Measurements from ENCODE around the gene RHOBTB3. TPM values are rescaled to one million over a fixed set of nuclear protein-coding genes. Genes with fewer than 3 reads are reported as not detected.

Gene RHOBTB3
- total RNA-seq, 1 donor = 82.2 TPM

DNA sequence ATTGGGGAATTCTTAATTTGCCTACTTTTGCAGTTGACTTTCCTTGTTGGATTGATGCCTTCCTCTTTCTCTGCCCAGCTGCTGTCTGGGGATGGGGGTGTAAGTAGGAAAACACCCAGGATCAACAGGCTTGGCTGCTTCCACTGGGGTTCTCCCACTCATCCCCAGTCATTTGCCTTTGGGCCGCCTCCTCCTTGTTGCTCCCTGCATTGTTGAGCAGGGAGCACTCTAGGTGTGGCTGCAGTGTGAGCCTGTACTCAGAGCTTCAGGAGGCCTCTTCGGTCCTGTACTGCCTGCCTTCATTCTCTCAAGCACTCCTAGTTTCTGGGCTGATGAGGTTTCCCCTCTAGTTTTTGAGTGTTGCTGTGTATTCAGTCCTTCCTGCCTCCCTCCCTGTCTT is 12.1 kb downstream of the RHOBTB3 start:
- no peak overlapping the region for H3K4me3 ChIP-seq (ENCODE audit: low read depth, low read length)
- DNase-seq (ENCODE audit: low read depth) = no peak
- TF ChIP-seq CTCF (IDR thresholded peaks at IDR 0.05; ENCODE audit: insufficient read depth, low read length) = no peak

GRCh38 chr5:95743877-95744276 is 12.7 kb downstream of the RHOBTB3 start:
- DNase-seq (ENCODE audit: low read depth) = no peak
- no peak for TF ChIP-seq CTCF (IDR thresholded peaks at IDR 0.05; ENCODE audit: insufficient read depth, low read length)
- no peak overlapping the region for H3K4me3 ChIP-seq (ENCODE audit: low read depth, low read length)

GRCh38 chr5:95746194-95746593 is 15.1 kb downstream of the RHOBTB3 start:
- TF ChIP-seq CTCF (IDR thresholded peaks at IDR 0.05; ENCODE audit: insufficient read depth, low read length) = no peak
- H3K4me3 ChIP-seq (ENCODE audit: low read depth, low read length) = no peak overlapping the region
- DNase-seq (ENCODE audit: low read depth) = no peak

DNA sequence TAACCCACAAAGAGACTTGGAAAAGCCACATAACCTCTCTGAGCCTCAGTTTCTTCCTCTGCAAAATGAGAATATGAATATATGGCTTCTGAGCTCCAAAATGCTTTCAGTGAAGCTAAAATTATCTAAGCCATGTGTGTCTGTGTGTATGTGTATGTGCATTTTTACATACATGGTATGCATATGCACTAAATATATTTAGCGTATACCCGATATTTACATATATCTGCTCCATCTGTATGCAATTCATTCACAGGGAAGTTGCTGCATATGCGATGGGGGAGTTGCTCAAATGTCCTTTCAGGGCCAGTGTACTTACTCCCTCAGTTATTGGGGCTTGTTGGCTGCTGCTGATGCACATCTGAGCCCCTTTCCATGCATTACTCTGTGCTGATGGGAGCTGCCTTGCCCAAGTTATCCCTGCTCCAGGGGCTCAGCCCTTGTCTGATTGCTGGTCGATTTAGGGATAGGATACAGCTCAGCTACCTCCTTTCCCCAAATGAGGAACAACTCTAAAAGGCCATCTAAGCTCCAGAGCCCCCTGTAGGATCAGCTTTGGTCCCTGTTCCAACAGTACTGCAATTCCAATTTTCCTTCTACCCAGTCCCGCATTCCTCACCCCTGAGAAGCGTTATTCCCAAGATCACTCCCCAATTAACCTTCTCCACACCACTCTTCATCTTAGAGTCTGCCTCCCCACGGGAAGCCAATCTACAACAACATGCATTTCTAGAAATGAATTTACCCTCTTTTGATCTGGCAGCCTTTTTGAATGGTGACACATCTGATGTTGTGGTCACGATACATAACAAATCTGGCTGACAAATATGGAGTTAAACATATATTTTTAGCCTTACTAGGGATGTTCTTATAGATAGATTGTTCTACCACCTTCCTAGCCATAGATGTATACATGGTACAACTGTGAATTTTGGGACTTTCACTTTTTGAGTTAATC is 15.9 kb downstream of the RHOBTB3 start:
- no peak for DNase-seq (ENCODE audit: low read depth)
- H3K4me3 ChIP-seq (ENCODE audit: low read depth, low read length) = no peak overlapping the region
- TF ChIP-seq CTCF (IDR thresholded peaks at IDR 0.05; ENCODE audit: insufficient read depth, low read length) = no peak

- TF ChIP-seq CTCF (IDR thresholded peaks at IDR 0.05; ENCODE audit: insufficient read depth, low read length) = no peak
- no peak for DNase-seq (ENCODE audit: low read depth)
- no peak overlapping the region for H3K4me3 ChIP-seq (ENCODE audit: low read depth, low read length)
Measured at GRCh38 chr5:95748133-95748532, 17.0 kb downstream of the RHOBTB3 start.

GRCh38 chr5:95754545-95754944 is 23.4 kb downstream of the RHOBTB3 start:
- no peak overlapping the region for H3K4me3 ChIP-seq (ENCODE audit: low read depth, low read length)
- no peak for DNase-seq (ENCODE audit: low read depth)
- no peak for TF ChIP-seq CTCF (IDR thresholded peaks at IDR 0.05; ENCODE audit: insufficient read depth, low read length)

Measured in fibroblast of the aortic adventitia (primary cell).